WTC11 (cell line): ENCODE results near the gene C11orf87.

ENCODE experiments used
- HMGXB4 ChIP-seq: sonication (generic); formaldehyde crosslinking; IDR thresholded peaks from 2 replicates; pipeline ENCODE4 v1.8.1; 2023; ENCODE audit warnings: mild to moderate bottlenecking, moderate library complexity, missing genetic modification reagents
- KAT7 ChIP-seq: sonication (generic); formaldehyde crosslinking; IDR thresholded peaks from 2 replicates; pipeline ENCODE4 v1.8.1; 2023; ENCODE audit warnings: missing genetic modification reagents, mild to moderate bottlenecking, borderline replicate concordance
- MAX ChIP-seq: sonication (generic); formaldehyde crosslinking; IDR thresholded peaks from 2 replicates; pipeline ENCODE4 v1.8.0; 2022; ENCODE audit warnings: mild to moderate bottlenecking, missing genetic modification reagents
- SP1 ChIP-seq: sonication (generic); formaldehyde crosslinking; conservative IDR thresholded peaks from 2 replicates; pipeline ENCODE4 v1.8.1; 2022; ENCODE audit warnings: missing genetic modification reagents
- TP53 ChIP-seq: sonication (generic); formaldehyde crosslinking; IDR thresholded peaks from 2 replicates; pipeline ENCODE4 v1.8.1; 2023; ENCODE audit warnings: mild to moderate bottlenecking, missing genetic modification reagents
- ZNF138 ChIP-seq: sonication (generic); formaldehyde crosslinking; conservative IDR thresholded peaks from 2 replicates; pipeline ENCODE4 v1.8.1; 2022; ENCODE audit warnings: mild to moderate bottlenecking, moderate library complexity, missing genetic modification reagents
- ZNF532 ChIP-seq: fragments of 250-450 bp; sonication (Bioruptor Pico); IDR thresholded peaks from 2 replicates; pipeline ENCODE4 v1.9.0; 2021; ENCODE audit warnings: mild to moderate bottlenecking, borderline replicate concordance

- TF ChIP-seq KAT7 (CRISPR knock-in tag) (no peak), HMGXB4 (CRISPR knock-in tag) (no peak), ZNF532 (CRISPR knock-in tag) (no peak), SP1 (CRISPR knock-in tag) (no peak), ZNF138 (CRISPR knock-in tag) (no peak), TP53 (CRISPR knock-in tag) (no peak), MAX (CRISPR knock-in tag) (no peak)
Observed at GRCh38 chr11:109384873-109385272, 37.1 kb upstream of the C11orf87 start.
